Ovary (tissue), 3 donors: ENCODE results near the gene MIPEP.

ENCODE experiments used
- EP300 ChIP-seq: sonication (generic); formaldehyde crosslinking; IDR thresholded peaks from one replicate; pipeline ENCODE4 v1.6.1; 2017; ENCODE audit warnings: antibody characterized with exemption
- POLR2A ChIP-seq: fragments of 450-650 bp; IDR thresholded peaks from one replicate; pipeline ENCODE4 v1.6.1; 2017; ENCODE audit warnings: antibody characterized with exemption, mild to moderate bottlenecking, moderate library complexity
- TF ChIP-seq, protein P1 (sequence below), 3 donors: fragments of 450-650 bp in 2 of 3; fragments of 200-600 bp in 1 of 3; IDR thresholded peaks; one replicate each; pipeline versions ENCODE4 v1.5.1 to v1.8.0; 2016 to 2022; ENCODE audit warnings: antibody characterized with exemption in 3 of 3, mild to moderate bottlenecking in 1 of 3
- donor health status: DM: no; HTN: no; CAD: no.

DNA sequence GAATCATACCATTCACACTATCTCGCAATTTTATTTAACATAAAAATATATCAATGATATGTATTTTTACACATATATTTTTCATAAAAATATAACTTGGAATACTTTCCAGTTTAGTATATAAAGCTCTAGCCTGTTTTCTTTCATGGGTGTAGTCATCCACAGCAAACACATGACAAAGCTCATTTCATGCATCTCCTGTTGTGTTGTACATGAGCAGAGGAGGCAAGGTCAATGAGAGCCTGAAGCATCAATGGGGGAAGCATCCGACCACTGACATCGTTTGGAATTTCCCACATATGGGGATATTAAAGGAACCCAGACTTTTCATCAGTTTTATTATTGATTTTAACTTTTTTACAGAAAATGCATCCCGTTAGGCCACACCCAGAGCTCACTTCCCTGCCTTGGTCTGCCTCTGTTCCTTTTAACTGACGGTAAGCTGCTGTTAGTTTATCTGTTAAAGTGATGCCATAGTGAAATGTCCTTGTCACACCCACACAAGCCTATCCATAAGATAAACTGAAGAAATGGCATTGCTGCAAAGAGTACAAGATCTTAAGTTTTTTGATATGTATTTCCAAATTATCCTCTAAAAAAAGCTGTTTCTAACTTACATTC lies 44.0 kb downstream of the MIPEP start:
- TF ChIP-seq, protein P1, sequence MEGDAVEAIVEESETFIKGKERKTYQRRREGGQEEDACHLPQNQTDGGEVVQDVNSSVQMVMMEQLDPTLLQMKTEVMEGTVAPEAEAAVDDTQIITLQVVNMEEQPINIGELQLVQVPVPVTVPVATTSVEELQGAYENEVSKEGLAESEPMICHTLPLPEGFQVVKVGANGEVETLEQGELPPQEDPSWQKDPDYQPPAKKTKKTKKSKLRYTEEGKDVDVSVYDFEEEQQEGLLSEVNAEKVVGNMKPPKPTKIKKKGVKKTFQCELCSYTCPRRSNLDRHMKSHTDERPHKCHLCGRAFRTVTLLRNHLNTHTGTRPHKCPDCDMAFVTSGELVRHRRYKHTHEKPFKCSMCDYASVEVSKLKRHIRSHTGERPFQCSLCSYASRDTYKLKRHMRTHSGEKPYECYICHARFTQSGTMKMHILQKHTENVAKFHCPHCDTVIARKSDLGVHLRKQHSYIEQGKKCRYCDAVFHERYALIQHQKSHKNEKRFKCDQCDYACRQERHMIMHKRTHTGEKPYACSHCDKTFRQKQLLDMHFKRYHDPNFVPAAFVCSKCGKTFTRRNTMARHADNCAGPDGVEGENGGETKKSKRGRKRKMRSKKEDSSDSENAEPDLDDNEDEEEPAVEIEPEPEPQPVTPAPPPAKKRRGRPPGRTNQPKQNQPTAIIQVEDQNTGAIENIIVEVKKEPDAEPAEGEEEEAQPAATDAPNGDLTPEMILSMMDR (IDR thresholded peaks at IDR 0.05): no peak
- no peak for TF ChIP-seq POLR2A
- no peak for TF ChIP-seq EP300
